Fibroblast of skin of left biceps (primary cell): Measurements from ENCODE around the gene SHH.
"Not testable (repeated sequence)": the region's sequence is repeated elsewhere in the genome, so short reads cannot be mapped to it uniquely, and the experiment has no call there.

ENCODE experiments used
- DNase-seq, 2 experiments: peaks; one replicate each; pipeline ENCODE4 v3.0.0-alpha.2; 2013; ENCODE audit warnings: low read depth in 2 of 2

The SHH gene

GRCh38 chr7:155842496-155843265, 30.4 kb upstream of the SHH start:
- DNase-seq = no peak

DNA sequence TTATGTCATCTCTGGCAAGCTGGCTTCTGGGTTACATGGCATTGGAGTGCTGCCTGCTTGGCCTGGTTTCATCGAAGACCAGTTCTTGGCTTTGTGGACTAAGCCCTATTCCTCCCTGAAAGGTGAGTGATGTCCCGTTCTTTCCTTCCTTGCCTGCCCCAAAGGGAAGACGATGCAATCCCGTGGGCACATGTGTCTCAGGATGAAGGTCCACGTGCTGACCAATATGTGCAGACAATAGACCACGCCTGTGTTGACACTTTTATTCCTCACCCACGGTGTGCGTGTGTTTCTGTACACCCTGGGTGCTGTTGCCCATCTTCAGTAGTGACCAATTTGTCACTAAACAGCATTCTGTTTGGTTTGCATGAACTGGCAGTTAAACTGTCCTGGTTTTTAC, 28.6 kb upstream of the SHH start:
- no peak for DNase-seq

GRCh38 chr7:155840262-155840885, 28.1 kb upstream of the SHH start:
- no peak for DNase-seq

DNA sequence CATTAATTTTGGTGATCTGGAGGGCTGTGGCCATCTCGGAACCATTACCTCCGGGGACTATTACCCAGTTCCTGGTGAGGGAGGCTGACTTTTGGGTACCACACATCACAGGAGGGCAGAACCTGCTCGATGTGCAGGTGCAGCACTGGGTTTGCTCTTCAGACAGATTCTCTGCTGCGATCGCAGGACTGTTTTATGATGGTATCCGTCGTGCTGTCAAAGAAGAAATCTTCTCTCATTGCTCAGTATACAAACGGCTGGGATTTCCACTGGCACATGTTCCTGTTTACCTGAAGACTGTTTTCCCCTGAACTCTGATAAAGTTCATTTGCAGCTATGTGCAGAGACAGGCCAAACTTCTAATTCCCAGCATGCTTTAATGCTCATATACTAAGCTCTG, 27.2 kb upstream of the SHH start:
- no peak for DNase-seq

GRCh38 chr7:155838312-155838711, 26.0 kb upstream of the SHH start:
- not testable (repeated sequence) for DNase-seq

GRCh38 chr7:155837126-155837479, 24.8 kb upstream of the SHH start:
- no peak for DNase-seq

DNA sequence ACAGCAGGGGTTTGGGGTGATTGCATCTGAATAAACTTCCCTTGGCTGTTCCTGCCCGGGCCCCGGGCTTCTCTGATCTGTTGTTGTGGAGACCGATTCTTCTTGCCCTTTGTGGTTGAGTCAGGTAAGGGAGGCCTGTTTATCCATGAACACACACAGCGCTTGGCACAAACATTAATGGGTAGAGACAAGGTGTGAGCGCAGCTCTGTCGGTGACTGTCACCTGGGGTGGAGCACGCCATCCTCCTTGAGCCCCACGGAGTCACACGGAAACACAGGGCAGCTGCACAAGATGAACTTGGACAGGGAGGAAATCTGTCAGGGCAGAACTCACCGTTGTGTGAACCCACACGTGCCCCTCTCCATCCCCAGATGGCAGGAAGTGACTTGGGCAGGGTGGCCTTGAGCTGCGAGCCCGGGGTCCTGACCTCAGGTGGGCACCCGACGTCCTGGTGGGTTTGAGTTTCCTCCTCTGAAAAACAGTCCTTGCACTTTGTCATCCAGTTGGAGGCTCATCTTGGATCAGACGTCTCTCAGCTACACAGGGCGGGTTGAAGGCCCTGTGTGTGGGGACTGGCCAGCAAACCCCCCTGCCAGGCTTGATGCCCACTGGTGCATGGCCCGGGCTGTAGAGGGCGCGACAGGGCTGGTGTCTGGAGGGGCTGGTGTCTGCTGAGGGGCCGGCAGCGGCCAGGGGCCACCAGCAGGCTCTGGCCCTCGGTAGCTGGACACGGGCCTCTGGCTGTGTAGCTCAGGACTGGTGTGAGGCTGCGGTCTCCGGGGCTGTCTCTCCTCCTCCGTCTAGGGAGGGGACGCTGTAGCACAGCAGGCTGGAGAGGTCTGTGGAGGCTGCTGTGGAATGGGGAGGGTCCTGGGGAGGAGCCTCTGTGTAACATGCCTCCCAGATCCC, 24.2 kb upstream of the SHH start:
- no peak for DNase-seq

- DNase-seq = no peak
Observed at GRCh38 chr7:155835446-155836215, 23.4 kb upstream of the SHH start.

- DNase-seq = no peak
Observed at GRCh38 chr7:155834486-155835048, 22.3 kb upstream of the SHH start.

- DNase-seq = no peak
Observed at GRCh38 chr7:155833651-155834050, 21.4 kb upstream of the SHH start.

DNA sequence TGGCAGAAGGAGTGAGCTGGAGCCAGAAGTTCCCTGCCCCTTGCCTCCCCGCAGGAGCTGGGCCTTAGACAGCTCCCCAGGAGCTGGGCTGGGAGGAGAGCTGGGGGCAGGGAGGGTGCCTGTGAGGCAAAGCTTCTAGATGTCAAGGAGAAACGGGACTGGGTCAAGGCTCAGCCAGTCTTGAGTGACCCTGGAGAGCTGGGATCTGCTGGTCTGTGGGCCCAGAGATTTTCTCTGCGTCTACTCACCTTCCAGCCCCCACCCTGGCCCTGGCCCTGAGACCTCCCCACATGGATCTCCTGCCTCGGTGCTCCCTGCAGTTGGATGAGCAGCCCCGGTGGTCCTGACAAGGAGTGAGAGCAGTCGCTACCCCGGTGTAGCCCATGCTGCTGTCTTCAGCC, 20.3 kb upstream of the SHH start:
- DNase-seq = no peak

GRCh38 chr7:155831807-155832524, 19.7 kb upstream of the SHH start:
- DNase-seq = no peak

DNA sequence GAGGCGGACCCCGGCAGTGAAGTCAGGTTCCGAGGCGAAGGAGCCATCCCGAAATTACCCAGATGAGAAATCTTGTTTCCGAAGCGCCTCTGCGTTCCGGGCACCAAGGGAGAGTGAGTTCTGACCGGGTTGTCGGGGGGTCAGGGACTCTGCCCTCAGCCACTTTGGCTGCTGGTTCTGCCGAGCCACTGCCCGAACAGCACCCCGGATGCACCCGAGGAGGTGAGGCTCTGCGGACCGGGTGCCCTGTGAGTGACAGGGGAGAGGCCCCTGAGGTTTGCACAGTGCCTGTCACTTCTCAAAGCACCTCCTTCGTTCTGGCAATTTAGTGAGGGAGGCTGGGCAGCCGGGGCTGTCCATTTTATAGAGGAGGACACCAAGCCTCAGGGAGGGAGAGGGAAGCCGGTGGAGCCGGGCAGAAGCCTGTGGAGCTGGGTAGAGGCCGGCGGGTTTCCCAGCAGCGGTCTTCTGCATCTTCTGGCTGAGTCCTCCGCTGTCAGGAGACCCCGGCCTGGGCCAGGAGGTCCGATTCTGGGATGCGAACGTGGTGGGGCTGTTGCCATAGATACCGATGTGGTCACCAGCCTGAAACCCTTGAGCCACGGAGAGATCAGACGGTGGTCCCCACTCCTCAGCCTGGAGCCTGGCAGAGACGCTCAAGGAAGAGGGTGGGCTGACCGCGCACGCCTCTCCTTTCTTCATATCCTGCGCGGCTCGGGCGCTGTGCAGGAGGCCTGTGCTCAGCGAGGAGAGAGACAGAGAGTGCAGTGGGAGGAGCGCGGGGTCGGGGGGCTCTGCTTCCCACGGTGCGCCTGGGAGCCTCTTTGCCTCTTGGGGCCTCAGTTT, 18.9 kb upstream of the SHH start:
- DNase-seq = no peak

DNA sequence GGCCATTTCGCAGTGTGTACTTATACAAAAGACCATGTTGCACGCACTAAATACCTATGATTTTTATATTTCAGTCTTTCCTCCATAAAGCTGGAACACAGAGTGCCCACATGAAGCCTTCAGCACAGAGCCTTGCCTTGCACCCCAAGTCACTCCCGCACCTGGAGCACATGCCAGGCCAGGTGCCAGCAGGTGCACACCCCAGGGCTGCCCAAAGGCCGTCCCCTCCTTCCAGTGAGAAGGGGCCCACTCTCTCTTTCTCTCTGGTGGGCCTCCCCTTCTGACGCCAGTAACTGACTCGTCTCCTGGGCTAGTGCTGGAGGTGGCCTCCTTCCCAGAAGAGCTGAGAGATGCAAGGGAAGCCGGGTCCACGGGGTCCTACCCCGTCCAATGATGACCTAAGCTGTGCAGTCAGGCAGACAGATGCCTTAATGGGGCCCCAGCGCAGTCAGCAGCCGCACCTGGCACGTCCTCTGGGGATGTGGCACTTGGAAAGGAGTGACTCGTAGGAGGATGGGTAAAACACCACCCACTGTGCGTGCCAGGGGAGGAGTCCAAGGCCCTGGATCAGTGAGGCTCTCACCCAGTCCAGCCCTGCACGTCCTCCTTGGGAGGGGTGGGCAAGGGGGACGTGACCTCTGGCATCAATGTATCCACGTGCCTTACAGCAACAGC, 17.7 kb upstream of the SHH start:
- DNase-seq = no peak

DNA sequence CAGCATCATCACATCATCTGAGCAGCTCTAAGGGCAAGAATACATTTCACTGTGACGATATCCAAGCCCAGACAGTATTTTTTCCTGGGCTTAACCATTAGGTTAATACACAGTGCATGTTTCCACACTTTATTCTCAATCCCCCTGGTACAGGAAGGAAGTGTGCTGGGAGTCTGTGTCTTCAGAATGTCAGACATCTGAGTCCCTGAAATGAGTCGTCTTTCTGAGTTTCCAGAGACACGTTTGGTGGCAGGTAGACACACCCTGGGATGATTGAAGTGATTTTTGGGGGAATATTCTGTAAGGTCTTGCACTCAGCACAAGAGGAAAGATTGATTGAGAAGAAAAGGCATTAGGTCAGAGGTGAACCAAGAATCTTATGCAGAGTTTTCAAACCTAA, 13.1 kb upstream of the SHH start:
- DNase-seq = no peak

- DNase-seq = no peak
Observed at GRCh38 chr7:155824227-155824886, 12.1 kb upstream of the SHH start.

DNA sequence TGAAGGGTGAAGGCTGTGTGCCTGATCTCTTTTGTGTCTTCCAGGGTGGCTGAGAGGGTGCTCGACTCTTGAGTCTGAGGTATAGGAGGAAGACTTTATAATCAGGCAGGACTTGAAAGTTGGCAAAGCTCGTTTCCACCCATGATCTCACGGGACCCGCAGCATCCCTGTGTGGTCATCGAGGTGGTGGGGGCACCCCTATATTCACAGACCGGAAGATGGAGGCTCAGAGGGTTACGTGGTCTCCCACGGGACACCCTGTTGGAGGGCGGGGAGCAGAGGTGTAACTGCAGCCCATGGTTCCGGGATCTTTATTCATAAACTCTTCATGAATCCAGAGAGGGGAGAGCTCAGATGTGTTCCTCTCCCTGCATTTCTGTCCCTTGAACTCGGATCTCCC, 9.6 kb upstream of the SHH start:
- no peak for DNase-seq

DNA sequence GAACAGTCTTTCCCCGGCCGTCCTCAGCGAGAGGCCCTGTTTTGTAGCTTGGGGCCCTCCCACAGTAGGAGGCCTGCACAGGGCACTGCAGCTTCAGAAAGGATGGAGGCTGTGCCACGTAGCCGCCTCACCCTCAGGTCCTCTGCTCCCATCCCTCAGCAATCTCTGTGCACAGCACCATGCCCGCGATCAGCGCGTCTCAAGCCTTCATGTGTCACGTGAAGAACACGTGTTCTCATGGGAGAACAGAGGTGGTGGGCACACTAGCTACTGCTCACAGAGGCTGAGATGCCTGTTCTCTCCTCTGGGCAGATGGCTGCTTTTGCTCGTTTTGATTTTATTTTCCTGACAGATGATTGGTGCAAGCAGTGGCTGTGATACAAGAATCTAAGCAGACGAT, 8.5 kb upstream of the SHH start:
- no peak for DNase-seq

DNA sequence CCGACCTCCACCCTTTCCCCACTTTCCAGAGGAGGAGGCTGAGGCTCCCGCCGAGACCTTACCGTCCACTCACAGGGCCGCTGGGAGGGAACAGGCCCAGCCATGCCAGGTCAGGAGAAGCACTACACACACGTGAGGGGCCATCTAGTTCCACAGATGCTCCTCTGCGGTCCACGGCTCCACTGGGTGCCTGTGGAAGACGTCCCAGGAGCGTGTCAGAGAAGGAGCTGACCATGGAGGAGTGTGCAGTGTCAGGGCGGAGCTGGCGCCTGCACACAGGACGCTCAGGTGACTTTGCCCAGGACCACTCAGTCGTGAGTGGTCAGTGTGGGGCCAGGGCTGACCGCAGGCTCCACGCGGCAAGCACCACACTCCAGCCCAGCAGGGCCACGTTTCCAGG, 8.0 kb upstream of the SHH start:
- DNase-seq = no peak
